HepG2 (cell line): Measurements from ENCODE around the gene PRKAG1. TPM values are rescaled to one million over a fixed set of nuclear protein-coding genes. Genes with fewer than 3 reads are reported as not detected.

ENCODE experiments used
- BRCA1 ChIP-seq: sonication (generic); formaldehyde crosslinking; IDR thresholded peaks from 2 replicates; pipeline ENCODE4 v1.4.0; 2020; ENCODE audit warnings: missing genetic modification reagents
- CHD2 ChIP-seq: IDR thresholded peaks from 2 replicates; pipeline ENCODE4 v1.6.1; 2011; ENCODE audit warnings: low read depth, low read length, improper control_type of control experiment
- CREB1 ChIP-seq, 2 experiments: fragments of 450-650 bp in 1 of 2; IDR thresholded peaks; 2 replicates each; pipeline ENCODE4 v1.6.1; 2016 to 2017; ENCODE audit warnings: control low read depth in 1 of 2, mild to moderate bottlenecking in 1 of 2, missing compliant biosample characterization in 1 of 2, missing genetic modification characterization in 1 of 2
- GABPA ChIP-seq, 2 experiments: IDR thresholded peaks; 2 replicates each; pipeline ENCODE4 v1.6.1; 2011 to 2016; ENCODE audit warnings: low read depth in 2 of 2, low read length in 1 of 2, missing biosample characterization in 1 of 2, missing genetic modification characterization in 1 of 2
- NR2F2 ChIP-seq: IDR thresholded peaks from 2 replicates; pipeline ENCODE4 v1.6.1; 2012; ENCODE audit warnings: low read depth, inconsistent platforms, borderline replicate concordance
- REXO4 ChIP-seq: sonication (generic); formaldehyde crosslinking; IDR thresholded peaks from 2 replicates; pipeline ENCODE4 v1.8.0; 2022; ENCODE audit warnings: missing genetic modification reagents, mild to moderate bottlenecking, borderline replicate concordance
- RNF2 ChIP-seq: fragments of 450-650 bp; conservative IDR thresholded peaks from 2 replicates; pipeline ENCODE4 v1.6.1; 2016; ENCODE audit warnings: low read depth
- TCF7L2 ChIP-seq: IDR thresholded peaks from 2 replicates; pipeline ENCODE4 v1.6.1; 2011; ENCODE audit warnings: mild to moderate bottlenecking, low read depth, low read length, moderate library complexity
- ZBTB20 ChIP-seq: sonication (generic); formaldehyde crosslinking; IDR thresholded peaks from 2 replicates; pipeline ENCODE4 v1.8.1; 2023; ENCODE audit warnings: missing genetic modification reagents, low read depth, mild to moderate bottlenecking, borderline replicate concordance
- ZNF432 ChIP-seq: sonication (generic); formaldehyde crosslinking; IDR thresholded peaks from 2 replicates; pipeline ENCODE4 v1.5.0; 2020; ENCODE audit warnings: missing genetic modification reagents, mild to moderate bottlenecking, borderline replicate concordance
- ZNF468 ChIP-seq: sonication (generic); formaldehyde crosslinking; IDR thresholded peaks from 2 replicates; pipeline ENCODE4 v1.8.0; 2022; ENCODE audit warnings: mild to moderate bottlenecking, moderate library complexity, missing genetic modification reagents
- ZNF552 ChIP-seq: sonication (generic); formaldehyde crosslinking; IDR thresholded peaks from 2 replicates; pipeline ENCODE4 v1.9.0; 2022; ENCODE audit warnings: missing genetic modification reagents, mild to moderate bottlenecking, borderline replicate concordance
- ZNF570 ChIP-seq: sonication (generic); formaldehyde crosslinking; IDR thresholded peaks from 2 replicates; pipeline ENCODE4 v1.4.0; 2020; ENCODE audit warnings: mild to moderate bottlenecking, missing genetic modification reagents, borderline replicate concordance
- ZNF672 ChIP-seq: sonication (generic); formaldehyde crosslinking; IDR thresholded peaks from 2 replicates; pipeline ENCODE4 v1.8.1; 2022; ENCODE audit warnings: missing genetic modification reagents
- polyA plus RNA-seq, 8 experiments: library from polyadenylated mRNA; depleted of rRNA in 3 of 8; stranded (reverse) in 7 of 8; unstranded in 1 of 8; fragments of >200 nt; fragmentation: Illumina TruSeq in 4 of 8; extraction: Trizol in 4 of 8; gene quantifications; 2 replicates each; pipeline versions ENCODE4 v1.2.1 to v1.2.3, GENCODE V29; 2011 to 2016; ENCODE audit warnings: low read depth in 4 of 8, missing spikeins in 1 of 8, mixed read lengths in 1 of 8; ENCODE audit not compliant: insufficient read depth in 1 of 8
- total RNA-seq, 5 experiments: library from RNA; depleted of rRNA; stranded (reverse); fragments of >200 nt; fragmentation: Illumina TruSeq; extraction: Trizol; gene quantifications; 2 replicates each; pipeline ENCODE4 v1.2.3, GENCODE V29; 2016; ENCODE audit warnings: low read depth in 1 of 5
- TF ChIP-seq, protein P1 (sequence below): sonication (generic); formaldehyde crosslinking; IDR thresholded peaks from 2 replicates; pipeline ENCODE4 v1.9.0; 2021; ENCODE audit warnings: missing genetic modification reagents, mild to moderate bottlenecking, borderline replicate concordance
- TF ChIP-seq, protein P2 (sequence below): sonication (generic); formaldehyde crosslinking; IDR thresholded peaks from 2 replicates; pipeline ENCODE4 v1.8.1; 2022; ENCODE audit warnings: low read depth, mild to moderate bottlenecking, missing genetic modification reagents
- TF ChIP-seq, protein P3 (sequence below): sonication (generic); formaldehyde crosslinking; IDR thresholded peaks from 2 replicates; pipeline ENCODE4 v1.4.0; 2020; ENCODE audit warnings: mild to moderate bottlenecking, low read depth, missing genetic modification reagents

The PRKAG1 gene
- total and polyA plus RNA-seq, 2 of the 13 experiments (the other 11 are each of a cell fraction or from before 2014, with no cell fraction given), result 26.1 to 32.8 TPM

DNA sequence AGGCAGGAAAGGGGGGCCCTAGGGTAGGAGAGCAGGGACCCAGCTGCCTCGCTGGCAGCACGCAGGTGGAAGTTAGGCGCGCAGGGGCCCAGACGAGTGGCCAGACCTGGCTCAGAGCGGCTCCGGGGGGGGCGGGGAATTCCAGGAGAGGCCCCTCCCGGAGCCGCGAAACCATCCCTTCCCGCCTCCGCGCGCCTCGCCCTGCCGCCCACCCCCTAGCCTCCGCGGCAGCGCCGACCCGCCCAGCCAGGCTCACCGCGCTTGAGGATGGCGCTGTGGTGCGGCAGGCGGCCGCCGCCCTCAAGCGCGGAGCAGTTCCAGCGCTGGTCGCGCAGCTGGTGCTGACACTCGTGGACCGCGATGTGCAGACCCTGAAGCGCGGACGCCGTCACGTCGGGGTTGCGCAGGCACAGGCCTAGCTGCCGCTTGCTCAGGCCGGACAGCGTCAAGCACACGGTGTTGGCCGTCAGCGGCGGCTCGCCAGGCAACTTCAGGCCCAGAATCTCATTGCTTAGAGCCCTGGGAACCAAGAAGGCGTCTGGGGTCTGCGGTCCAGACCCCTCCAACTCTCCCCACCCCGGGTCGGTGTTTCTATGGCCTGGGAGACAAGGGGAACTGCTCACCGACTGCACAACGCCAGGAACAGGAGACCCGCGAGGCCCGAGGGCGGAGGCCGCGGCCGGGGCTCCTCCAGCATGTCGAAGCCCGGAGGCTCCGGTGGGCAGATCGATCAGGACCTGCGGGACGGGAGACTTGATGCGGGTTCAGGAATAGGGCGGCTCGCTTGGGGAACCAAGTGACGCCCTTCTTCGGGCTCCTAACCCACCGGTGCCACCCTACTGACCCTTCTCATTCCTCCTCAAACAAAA, 48.5 kb downstream of the PRKAG1 start (continued):
- TF ChIP-seq ZNF468 (CRISPR knock-in tag) (no peak), CREB1 (IDR thresholded peaks at IDR 0.05) (no peak), CREB1 (CRISPR knock-in tag; IDR thresholded peaks at IDR 0.05) (no peak), ZNF570 (CRISPR knock-in tag) (no peak), NR2F2 (no peak), ZNF432 (CRISPR knock-in tag) (no peak), REXO4 (no peak), GABPA (IDR thresholded peaks at IDR 0.05; ENCODE audit: low read depth, low read length) (no peak), GABPA (CRISPR knock-in tag; IDR thresholded peaks at IDR 0.05; ENCODE audit: low read depth) (no peak), ZNF552 (CRISPR knock-in tag) (0 out of 2 replicates have a peak, but pooled peaks have one; percentile 60), ZBTB20 (CRISPR knock-in tag) (no peak), RNF2 (0 out of 2 replicates have a peak, but pooled peaks have one; percentile 45), CHD2 (no peak), BRCA1 (no peak), TCF7L2 (no peak), ZNF672 (no peak)
- TF ChIP-seq, protein P1, sequence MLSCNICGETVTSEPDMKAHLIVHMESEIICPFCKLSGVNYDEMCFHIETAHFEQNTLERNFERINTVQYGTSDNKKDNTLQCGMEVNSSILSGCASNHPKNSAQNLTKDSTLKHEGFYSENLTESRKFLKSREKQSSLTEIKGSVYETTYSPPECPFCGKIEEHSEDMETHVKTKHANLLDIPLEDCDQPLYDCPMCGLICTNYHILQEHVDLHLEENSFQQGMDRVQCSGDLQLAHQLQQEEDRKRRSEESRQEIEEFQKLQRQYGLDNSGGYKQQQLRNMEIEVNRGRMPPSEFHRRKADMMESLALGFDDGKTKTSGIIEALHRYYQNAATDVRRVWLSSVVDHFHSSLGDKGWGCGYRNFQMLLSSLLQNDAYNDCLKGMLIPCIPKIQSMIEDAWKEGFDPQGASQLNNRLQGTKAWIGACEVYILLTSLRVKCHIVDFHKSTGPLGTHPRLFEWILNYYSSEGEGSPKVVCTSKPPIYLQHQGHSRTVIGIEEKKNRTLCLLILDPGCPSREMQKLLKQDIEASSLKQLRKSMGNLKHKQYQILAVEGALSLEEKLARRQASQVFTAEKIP (CRISPR knock-in tag), result no peak
- TF ChIP-seq, protein P2, sequence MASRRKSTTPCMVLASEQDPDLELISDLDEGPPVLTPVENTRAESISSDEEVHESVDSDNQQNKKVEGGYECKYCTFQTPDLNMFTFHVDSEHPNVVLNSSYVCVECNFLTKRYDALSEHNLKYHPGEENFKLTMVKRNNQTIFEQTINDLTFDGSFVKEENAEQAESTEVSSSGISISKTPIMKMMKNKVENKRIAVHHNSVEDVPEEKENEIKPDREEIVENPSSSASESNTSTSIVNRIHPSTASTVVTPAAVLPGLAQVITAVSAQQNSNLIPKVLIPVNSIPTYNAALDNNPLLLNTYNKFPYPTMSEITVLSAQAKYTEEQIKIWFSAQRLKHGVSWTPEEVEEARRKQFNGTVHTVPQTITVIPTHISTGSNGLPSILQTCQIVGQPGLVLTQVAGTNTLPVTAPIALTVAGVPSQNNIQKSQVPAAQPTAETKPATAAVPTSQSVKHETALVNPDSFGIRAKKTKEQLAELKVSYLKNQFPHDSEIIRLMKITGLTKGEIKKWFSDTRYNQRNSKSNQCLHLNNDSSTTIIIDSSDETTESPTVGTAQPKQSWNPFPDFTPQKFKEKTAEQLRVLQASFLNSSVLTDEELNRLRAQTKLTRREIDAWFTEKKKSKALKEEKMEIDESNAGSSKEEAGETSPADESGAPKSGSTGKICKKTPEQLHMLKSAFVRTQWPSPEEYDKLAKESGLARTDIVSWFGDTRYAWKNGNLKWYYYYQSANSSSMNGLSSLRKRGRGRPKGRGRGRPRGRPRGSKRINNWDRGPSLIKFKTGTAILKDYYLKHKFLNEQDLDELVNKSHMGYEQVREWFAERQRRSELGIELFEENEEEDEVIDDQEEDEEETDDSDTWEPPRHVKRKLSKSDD (CRISPR knock-in tag), result no peak; the same call in 1 of the 2 replicates
- TF ChIP-seq, protein P3, sequence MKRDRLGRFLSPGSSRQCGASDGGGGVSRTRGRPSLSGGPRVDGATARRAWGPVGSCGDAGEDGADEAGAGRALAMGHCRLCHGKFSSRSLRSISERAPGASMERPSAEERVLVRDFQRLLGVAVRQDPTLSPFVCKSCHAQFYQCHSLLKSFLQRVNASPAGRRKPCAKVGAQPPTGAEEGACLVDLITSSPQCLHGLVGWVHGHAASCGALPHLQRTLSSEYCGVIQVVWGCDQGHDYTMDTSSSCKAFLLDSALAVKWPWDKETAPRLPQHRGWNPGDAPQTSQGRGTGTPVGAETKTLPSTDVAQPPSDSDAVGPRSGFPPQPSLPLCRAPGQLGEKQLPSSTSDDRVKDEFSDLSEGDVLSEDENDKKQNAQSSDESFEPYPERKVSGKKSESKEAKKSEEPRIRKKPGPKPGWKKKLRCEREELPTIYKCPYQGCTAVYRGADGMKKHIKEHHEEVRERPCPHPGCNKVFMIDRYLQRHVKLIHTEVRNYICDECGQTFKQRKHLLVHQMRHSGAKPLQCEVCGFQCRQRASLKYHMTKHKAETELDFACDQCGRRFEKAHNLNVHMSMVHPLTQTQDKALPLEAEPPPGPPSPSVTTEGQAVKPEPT (CRISPR knock-in tag), result 0 out of 2 replicates have a peak, but pooled peaks have one; percentile 53
